Measurements from ENCODE around the gene DHRS1.
A peak's percentile ranks its signal among the peaks of the same experiment; 100 is the strongest.

Gene DHRS1

GRCh38 chr14:24304019-24304387, 4.4 kb upstream of the DHRS1 start:
- Histone ChIP-seq H3K27ac (ENCODE audit: low read depth, low read length) (no peak overlapping the region), H3K27me3 (ENCODE audit: control insufficient read depth in 1 of 2, insufficient read depth in 2 of 2, low read length in 2 of 2) (no peaks in the 10 kb centered on the region), H3K9ac (ENCODE audit: low read length) (no peak overlapping the region), H3K4me1 (ENCODE audit: insufficient read depth, low read length) (peaks cover 11% of the 10 kb centered on the region), H3K4me3 (ENCODE audit: low read depth in 1 of 2, low read length in 2 of 2) (no peak overlapping the region), H3K36me3 (ENCODE audit: insufficient read depth, low read length) (peaks cover 63% of the 10 kb centered on the region), H3K9me3 (ENCODE audit: low read length) (no peaks in the 10 kb centered on the region)

- no peaks in the 10 kb centered on the region for H3K9me3 ChIP-seq (ENCODE audit: low read length)
- no peaks in the 10 kb centered on the region for H3K27me3 ChIP-seq (ENCODE audit: control insufficient read depth in 1 of 2, insufficient read depth in 2 of 2, low read length in 2 of 2)
- peaks cover 54% of the 10 kb centered on the region for H3K36me3 ChIP-seq (ENCODE audit: insufficient read depth, low read length)
- H3K9ac ChIP-seq (ENCODE audit: low read length) = peak overlapping the region; percentile 60
- peak overlapping the region; percentile 91 to 97 for H3K4me3 ChIP-seq (ENCODE audit: low read depth in 1 of 2, low read length in 2 of 2)
- H3K27ac ChIP-seq (ENCODE audit: low read depth, low read length) = peak overlapping the region; percentile 97
- H3K4me1 ChIP-seq (ENCODE audit: insufficient read depth, low read length) = peaks cover 22% of the 10 kb centered on the region
Observed at GRCh38 chr14:24300326-24300980, 873 bp upstream of the DHRS1 start.

- Histone ChIP-seq H3K9me3 (ENCODE audit: low read length) (no peaks in the 10 kb centered on the region), H3K4me3 (ENCODE audit: low read depth in 1 of 2, low read length in 2 of 2) (peak overlapping the region; percentile 91 to 97), H3K27ac (ENCODE audit: low read depth, low read length) (peak overlapping the region; percentile 97), H3K27me3 (ENCODE audit: control insufficient read depth in 1 of 2, insufficient read depth in 2 of 2, low read length in 2 of 2) (no peaks in the 10 kb centered on the region), H3K4me1 (ENCODE audit: insufficient read depth, low read length) (peaks cover 22% of the 10 kb centered on the region), H3K36me3 (ENCODE audit: insufficient read depth, low read length) (peaks cover 43% of the 10 kb centered on the region), H3K9ac (ENCODE audit: low read length) (peak overlapping the region; percentile 92)
Observed at GRCh38 chr14:24298892-24299254, 707 bp downstream of the DHRS1 start.

GRCh38 chr14:24297190-24297964, 2.2 kb downstream of the DHRS1 start:
- H3K27me3 ChIP-seq (ENCODE audit: control insufficient read depth in 1 of 2, insufficient read depth in 2 of 2, low read length in 2 of 2) = no peaks in the 10 kb centered on the region
- no peak overlapping the region for H3K9ac ChIP-seq (ENCODE audit: low read length)
- H3K27ac ChIP-seq (ENCODE audit: low read depth, low read length) = no peak overlapping the region
- no peaks in the 10 kb centered on the region for H3K9me3 ChIP-seq (ENCODE audit: low read length)
- H3K36me3 ChIP-seq (ENCODE audit: insufficient read depth, low read length) = peaks cover 32% of the 10 kb centered on the region
- H3K4me1 ChIP-seq (ENCODE audit: insufficient read depth, low read length) = peaks cover 22% of the 10 kb centered on the region
- no peak overlapping the region for H3K4me3 ChIP-seq (ENCODE audit: low read depth in 1 of 2, low read length in 2 of 2)

GRCh38 chr14:24296341-24297157, 3.0 kb downstream of the DHRS1 start:
- Histone ChIP-seq H3K4me3 (ENCODE audit: low read depth in 1 of 2, low read length in 2 of 2) (no peak overlapping the region), H3K9ac (ENCODE audit: low read length) (no peak overlapping the region), H3K27ac (ENCODE audit: low read depth, low read length) (no peak overlapping the region), H3K9me3 (ENCODE audit: low read length) (no peaks in the 10 kb centered on the region), H3K27me3 (ENCODE audit: control insufficient read depth in 1 of 2, insufficient read depth in 2 of 2, low read length in 2 of 2) (no peaks in the 10 kb centered on the region), H3K4me1 (ENCODE audit: insufficient read depth, low read length) (peaks cover 22% of the 10 kb centered on the region), H3K36me3 (ENCODE audit: insufficient read depth, low read length) (peaks cover 32% of the 10 kb centered on the region)

GRCh38 chr14:24293525-24293924, 6.1 kb downstream of the DHRS1 start:
- no peaks in the 10 kb centered on the region for H3K9me3 ChIP-seq (ENCODE audit: low read length)
- no peak overlapping the region for H3K9ac ChIP-seq (ENCODE audit: low read length)
- no peak overlapping the region for H3K27ac ChIP-seq (ENCODE audit: low read depth, low read length)
- H3K36me3 ChIP-seq (ENCODE audit: insufficient read depth, low read length) = peaks cover 49% of the 10 kb centered on the region
- peaks cover 6% of the 10 kb centered on the region for H3K4me1 ChIP-seq (ENCODE audit: insufficient read depth, low read length)
- no peak overlapping the region for H3K4me3 ChIP-seq (ENCODE audit: low read depth in 1 of 2, low read length in 2 of 2)
- H3K27me3 ChIP-seq (ENCODE audit: control insufficient read depth in 1 of 2, insufficient read depth in 2 of 2, low read length in 2 of 2) = no peaks in the 10 kb centered on the region

GRCh38 chr14:24292118-24292807, 7.3 kb downstream of the DHRS1 start:
- Histone ChIP-seq H3K4me3 (ENCODE audit: low read depth in 1 of 2, low read length in 2 of 2) (no peak overlapping the region), H3K4me1 (ENCODE audit: insufficient read depth, low read length) (peaks cover 5% of the 10 kb centered on the region), H3K9me3 (ENCODE audit: low read length) (no peaks in the 10 kb centered on the region), H3K27ac (ENCODE audit: low read depth, low read length) (no peak overlapping the region), H3K27me3 (ENCODE audit: control insufficient read depth in 1 of 2, insufficient read depth in 2 of 2, low read length in 2 of 2) (no peaks in the 10 kb centered on the region), H3K36me3 (ENCODE audit: insufficient read depth, low read length) (peaks cover 49% of the 10 kb centered on the region), H3K9ac (ENCODE audit: low read length) (no peak overlapping the region)

- H3K27me3 ChIP-seq (ENCODE audit: control insufficient read depth in 1 of 2, insufficient read depth in 2 of 2, low read length in 2 of 2) = no peaks in the 10 kb centered on the region
- no peak overlapping the region for H3K4me3 ChIP-seq (ENCODE audit: low read depth in 1 of 2, low read length in 2 of 2)
- H3K27ac ChIP-seq (ENCODE audit: low read depth, low read length) = no peak overlapping the region
- H3K9ac ChIP-seq (ENCODE audit: low read length) = no peak overlapping the region
- peaks cover 49% of the 10 kb centered on the region for H3K36me3 ChIP-seq (ENCODE audit: insufficient read depth, low read length)
- no peaks in the 10 kb centered on the region for H3K9me3 ChIP-seq (ENCODE audit: low read length)
- H3K4me1 ChIP-seq (ENCODE audit: insufficient read depth, low read length) = peaks cover 1% of the 10 kb centered on the region
Observed at GRCh38 chr14:24291446-24292117, 8.0 kb downstream of the DHRS1 start.

- no peak overlapping the region for H3K27ac ChIP-seq (ENCODE audit: low read depth, low read length)
- peaks cover 42% of the 10 kb centered on the region for H3K36me3 ChIP-seq (ENCODE audit: insufficient read depth, low read length)
- no peak overlapping the region for H3K4me3 ChIP-seq (ENCODE audit: low read depth in 1 of 2, low read length in 2 of 2)
Observed at GRCh38 chr14:24290746-24291145, 8.8 kb downstream of the DHRS1 start.

GRCh38 chr14:24289649-24290280, 9.8 kb downstream of the DHRS1 start:
- Histone ChIP-seq H3K36me3 (ENCODE audit: insufficient read depth, low read length) (peaks cover 35% of the 10 kb centered on the region), H3K4me3 (ENCODE audit: low read depth in 1 of 2, low read length in 2 of 2) (no peak overlapping the region), H3K27ac (ENCODE audit: low read depth, low read length) (no peak overlapping the region)

More at GRCh38 chr14:24290746-24291145, 8.8 kb downstream of the DHRS1 start:
- Histone ChIP-seq H3K9ac (ENCODE audit: low read length) (no peak overlapping the region), H3K4me1 (ENCODE audit: insufficient read depth, low read length) (no peaks in the 10 kb centered on the region), H3K27me3 (ENCODE audit: control insufficient read depth in 1 of 2, insufficient read depth in 2 of 2, low read length in 2 of 2) (no peaks in the 10 kb centered on the region), H3K9me3 (ENCODE audit: low read length) (no peaks in the 10 kb centered on the region)

More at GRCh38 chr14:24289649-24290280, 9.8 kb downstream of the DHRS1 start:
- Histone ChIP-seq H3K27me3 (ENCODE audit: control insufficient read depth in 1 of 2, insufficient read depth in 2 of 2, low read length in 2 of 2) (no peaks in the 10 kb centered on the region), H3K9me3 (ENCODE audit: low read length) (no peaks in the 10 kb centered on the region), H3K4me1 (ENCODE audit: insufficient read depth, low read length) (no peaks in the 10 kb centered on the region), H3K9ac (ENCODE audit: low read length) (no peak overlapping the region)
